SK-N-SH (cell line): ENCODE results near the gene KCTD12. TPM values are rescaled to one million over a fixed set of nuclear protein-coding genes. Genes with fewer than 3 reads are reported as not detected.

Source experiments
- CTCF ChIA-PET: fragments of 300-600, 350-600 bp; formaldehyde crosslinking; extraction: SDS; loops from one replicate; lab custom pipeline; 2021; lab: Yijun Ruan, JAX
- POLR2A ChIA-PET: fragments of 350-600 bp; sonication (Branson Sonifier 250); formaldehyde crosslinking; extraction: SDS; loops from one replicate; lab custom pipeline; 2020; ENCODE audit warnings: antibody characterized with exemption, inconsistent platforms; lab: Yijun Ruan, JAX
- DNase-seq: peaks from one replicate; pipeline ENCODE4 v3.0.0; 2012
- H2AFZ ChIP-seq: fragments of 200-600 bp; sonication (generic); 2 replicates; pipeline ENCODE4 v1.8.1; 2016; ENCODE audit warnings: antibody characterized with exemption, mild to moderate bottlenecking, low read depth
- H3F3A ChIP-seq: fragments of 200-600 bp; sonication (generic); replicated peaks from 2 replicates; pipeline ENCODE3; 2016; ENCODE audit warnings: antibody characterized with exemption, mild to moderate bottlenecking; ENCODE audit not compliant: insufficient read depth
- H3K27ac ChIP-seq, 2 experiments: fragments of 200-500 bp in 1 of 2; fragments of 200-600 bp in 1 of 2; sonication (Bioruptor generic) in 1 of 2; sonication (generic), shearing (Covaris generic) in 1 of 2; 2 replicates each; pipeline versions ENCODE4 v1.5.1 to v1.6.1; 2014 to 2016; ENCODE audit warnings: low read depth in 2 of 2, inconsistent platforms in 1 of 2, low read length in 1 of 2, mild to moderate bottlenecking in 1 of 2, mixed read lengths in 1 of 2
- H3K27me3 ChIP-seq: fragments of 200-600 bp; sonication (generic), shearing (Covaris generic); 2 replicates; pipeline ENCODE4 v1.6.1; 2016; ENCODE audit warnings: mixed run types; ENCODE audit not compliant: insufficient read depth
- H3K36me3 ChIP-seq, 2 experiments: fragments of 200-500 bp in 1 of 2; fragments of 200-600 bp in 1 of 2; sonication (Bioruptor generic) in 1 of 2; sonication (generic) in 1 of 2; replicated peaks in 1 of 2; 2 replicates each; pipeline versions ENCODE3 to v1.5.1; 2014 to 2016; ENCODE audit warnings: low read length in 1 of 2, mild to moderate bottlenecking in 1 of 2; ENCODE audit not compliant: insufficient read depth in 2 of 2, control insufficient read depth in 1 of 2
- H3K4me1 ChIP-seq, 2 experiments: fragments of 200-500 bp in 1 of 2; fragments of 200-600 bp in 1 of 2; sonication (Bioruptor generic) in 1 of 2; sonication (generic), shearing (Covaris generic) in 1 of 2; 2 replicates each; pipeline versions ENCODE4 v1.5.1 to v1.6.1; 2014 to 2016; ENCODE audit warnings: low read depth in 1 of 2, low read length in 1 of 2, mixed run types in 1 of 2; ENCODE audit not compliant: insufficient read depth in 2 of 2, control insufficient read depth in 1 of 2
- H3K4me2 ChIP-seq: fragments of 200-600 bp; sonication (generic), shearing (Covaris generic); 2 replicates; pipeline ENCODE4 v1.6.1; 2017; ENCODE audit warnings: mixed run types
- H3K4me3 ChIP-seq, 2 experiments: fragments of 200-500 bp in 1 of 2; fragments of 200-600 bp in 1 of 2; sonication (Bioruptor generic) in 1 of 2; sonication (generic), shearing (Covaris generic) in 1 of 2; 2 replicates each; pipeline versions ENCODE4 v1.5.1 to v1.8.1; 2014 to 2016; ENCODE audit warnings: low read depth in 2 of 2, inconsistent platforms in 1 of 2, low read length in 1 of 2, mild to moderate bottlenecking in 1 of 2, mixed read lengths in 1 of 2, moderate library complexity in 1 of 2
- H3K79me2 ChIP-seq: fragments of 200-600 bp; sonication (generic); 2 replicates; pipeline ENCODE4 v1.8.1; 2017; ENCODE audit warnings: mild to moderate bottlenecking; ENCODE audit not compliant: insufficient read depth
- H3K9ac ChIP-seq: fragments of 200-600 bp; sonication (generic); 2 replicates; pipeline ENCODE4 v1.6.1; 2017; ENCODE audit warnings: mixed run types
- H3K9me2 ChIP-seq: fragments of 200-600 bp; sonication (generic); 2 replicates; pipeline ENCODE4 v1.6.1; 2017; ENCODE audit warnings: mixed run types
- H3K9me3 ChIP-seq: fragments of 200-600 bp; sonication (generic); 2 replicates; pipeline ENCODE4 v1.6.1; 2017; ENCODE audit warnings: mixed run types, mild to moderate bottlenecking, moderate library complexity
- H4K20me1 ChIP-seq: fragments of 200-600 bp; sonication (generic); 2 replicates; pipeline ENCODE4 v1.6.1; 2017; ENCODE audit warnings: mild to moderate bottlenecking, mixed run types; ENCODE audit not compliant: insufficient read depth
- CHD2 ChIP-seq: fragments of 150-350 bp; IDR thresholded peaks from 2 replicates; pipeline ENCODE4 v1.6.1; 2018; ENCODE audit warnings: low read length; ENCODE audit not compliant: partially characterized antibody
- CTCF ChIP-seq: fragments of 200-600 bp; sonication (generic); IDR thresholded peaks from 2 replicates; pipeline ENCODE4 v1.6.1; 2017; ENCODE audit warnings: antibody characterized with exemption, mild to moderate bottlenecking, moderate library complexity
- EP300 ChIP-seq, 2 experiments: IDR thresholded peaks; 2 replicates each; pipeline versions ENCODE4 v1.4.0 to v1.6.1; 2012; ENCODE audit warnings: borderline replicate concordance in 1 of 2, low read depth in 1 of 2, low read length in 1 of 2
- EZH2phosphoT487 ChIP-seq: fragments of 200-600 bp; sonication (generic); IDR thresholded peaks from 2 replicates; pipeline ENCODE4 v1.6.1; 2017; ENCODE audit warnings: low read depth, mixed run types, mild to moderate bottlenecking, antibody characterized with exemption, moderate library complexity, borderline replicate concordance
- FOSL2 ChIP-seq: IDR thresholded peaks from 2 replicates; pipeline ENCODE4 v1.4.0; 2012; ENCODE audit warnings: low read depth, mild to moderate bottlenecking, moderate library complexity, borderline replicate concordance
- FOXJ3 ChIP-seq: sonication (generic); formaldehyde crosslinking; IDR thresholded peaks from 2 replicates; pipeline ENCODE4 v1.5.1; 2020; ENCODE audit warnings: mild to moderate bottlenecking, missing genetic modification reagents
- FOXM1 ChIP-seq: IDR thresholded peaks from 2 replicates; pipeline ENCODE4 v1.4.0; 2012; ENCODE audit warnings: low read depth, mild to moderate bottlenecking
- GABPA ChIP-seq: IDR thresholded peaks from 2 replicates; pipeline ENCODE4 v1.4.0; 2012; ENCODE audit warnings: low read depth, mild to moderate bottlenecking
- GATA2 ChIP-seq: sonication (generic); formaldehyde crosslinking; IDR thresholded peaks from 2 replicates; pipeline ENCODE4 v1.5.0; 2020; ENCODE audit warnings: mild to moderate bottlenecking, missing genetic modification reagents
- JUND ChIP-seq: IDR thresholded peaks from 2 replicates; pipeline ENCODE4 v1.4.0; 2012
- NRF1 ChIP-seq: IDR thresholded peaks from 2 replicates; pipeline ENCODE4 v1.6.1; 2012; ENCODE audit warnings: low read depth, mild to moderate bottlenecking, low read length
- POLR2AphosphoS5 ChIP-seq: IDR thresholded peaks from 2 replicates; pipeline ENCODE4 v1.6.1; 2012; ENCODE audit warnings: low read depth, low read length
- RAD21 ChIP-seq: IDR thresholded peaks from 2 replicates; pipeline ENCODE4 v1.6.1; 2012; ENCODE audit warnings: mild to moderate bottlenecking, low read length
- RCOR1 ChIP-seq: fragments of 150-350 bp; IDR thresholded peaks from 2 replicates; pipeline ENCODE4 v1.6.1; 2017; ENCODE audit warnings: antibody characterized with exemption, low read length
- RXRA ChIP-seq: IDR thresholded peaks from 2 replicates; pipeline ENCODE4 v1.4.0; 2012; ENCODE audit warnings: low read depth, mild to moderate bottlenecking, borderline replicate concordance
- SIN3A ChIP-seq: IDR thresholded peaks from 2 replicates; pipeline ENCODE4 v1.6.1; 2012; ENCODE audit warnings: low read depth, mild to moderate bottlenecking, low read length, moderate library complexity, borderline replicate concordance
- TAF1 ChIP-seq: IDR thresholded peaks from 2 replicates; pipeline ENCODE4 v1.6.1; 2012; ENCODE audit warnings: low read depth, mild to moderate bottlenecking, low read length, moderate library complexity, borderline replicate concordance
- ZBTB33 ChIP-seq: IDR thresholded peaks from 2 replicates; pipeline ENCODE4 v1.4.0; 2012; ENCODE audit warnings: low read depth, borderline replicate concordance
- WGBS: methylation state at CpG from one replicate; pipeline ENCODE4 v1.1.6; 2017; ENCODE audit warnings: low lambda C conversion rate; 5-methylcytosine and 5-hydroxymethylcytosine counted together
- polyA plus RNA-seq, 3 experiments: library from polyadenylated mRNA; depleted of rRNA; stranded (reverse); fragments of >200 nt; gene quantifications; 2 replicates each; pipeline ENCODE4 v1.2.3, GENCODE V29; 2012
- TF ChIP-seq, protein P1 (sequence below): fragments of 150-350 bp; IDR thresholded peaks from 2 replicates; pipeline ENCODE4 v1.6.1; 2016; ENCODE audit warnings: mild to moderate bottlenecking, low read depth, low read length
- TF ChIP-seq, protein P2 (sequence below): IDR thresholded peaks from 2 replicates; pipeline ENCODE4 v1.4.0; 2012; ENCODE audit warnings: low read depth
- TF ChIP-seq, protein P3 (sequence below): IDR thresholded peaks from 2 replicates; pipeline ENCODE4 v1.4.0; 2012; ENCODE audit warnings: low read depth, borderline replicate concordance

Gene KCTD12
- polyA plus RNA-seq, 1 of the 3 experiments (the other 2 are of a cell fraction) = 1.0 TPM

GRCh38 chr13:76868371-76868770 lies 17.8 kb downstream of the KCTD12 start (continued):
- TF ChIP-seq CTCF (no peak), EZH2phosphoT487 (no peak), GATA2 (CRISPR knock-in tag) (no peak)

GRCh38 chr13:76865996-76866503 lies 20.2 kb downstream of the KCTD12 start:
- H3K4me3 ChIP-seq = no peak overlapping the region
- ChIA-PET POLR2A (no interaction called here), CTCF (no interaction called here)
- H3K4me2 ChIP-seq = no peak overlapping the region
- H3K27me3 ChIP-seq = no peaks in the 10 kb centered on the region
- H3F3A ChIP-seq = no peaks in the 10 kb centered on the region
- TF ChIP-seq CHD2 (no peak), JUND (no peak), EZH2phosphoT487 (no peak), FOXJ3 (no peak), RCOR1 (no peak), RXRA (no peak), FOSL2 (no peak), EP300 (IDR thresholded peaks at IDR 0.05; ENCODE audit: borderline replicate concordance in 1 of 2, low read depth in 1 of 2, low read length in 1 of 2) (no peak), POLR2AphosphoS5 (no peak)
- TF ChIP-seq, protein P1, sequence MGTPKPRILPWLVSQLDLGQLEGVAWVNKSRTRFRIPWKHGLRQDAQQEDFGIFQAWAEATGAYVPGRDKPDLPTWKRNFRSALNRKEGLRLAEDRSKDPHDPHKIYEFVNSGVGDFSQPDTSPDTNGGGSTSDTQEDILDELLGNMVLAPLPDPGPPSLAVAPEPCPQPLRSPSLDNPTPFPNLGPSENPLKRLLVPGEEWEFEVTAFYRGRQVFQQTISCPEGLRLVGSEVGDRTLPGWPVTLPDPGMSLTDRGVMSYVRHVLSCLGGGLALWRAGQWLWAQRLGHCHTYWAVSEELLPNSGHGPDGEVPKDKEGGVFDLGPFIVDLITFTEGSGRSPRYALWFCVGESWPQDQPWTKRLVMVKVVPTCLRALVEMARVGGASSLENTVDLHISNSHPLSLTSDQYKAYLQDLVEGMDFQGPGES = no peak
- TF ChIP-seq, protein P2, sequence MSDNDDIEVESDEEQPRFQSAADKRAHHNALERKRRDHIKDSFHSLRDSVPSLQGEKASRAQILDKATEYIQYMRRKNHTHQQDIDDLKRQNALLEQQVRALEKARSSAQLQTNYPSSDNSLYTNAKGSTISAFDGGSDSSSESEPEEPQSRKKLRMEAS = no peak
- no peak for DNase-seq
- no peaks in the 10 kb centered on the region for H3K9me3 ChIP-seq
- H3K79me2 ChIP-seq = no peaks in the 10 kb centered on the region
- H4K20me1 ChIP-seq = no peaks in the 10 kb centered on the region
- WGBS = 45% methylated on average over 1 of the region's 1 CpG
- H3K9ac ChIP-seq = no peak overlapping the region
- H3K4me1 ChIP-seq = peaks cover 0 to 5% of the 10 kb centered on the region in 2 experiments; a peak in 1 of 4 replicates
- H3K9me2 ChIP-seq = no peaks in the 10 kb centered on the region
- H3K36me3 ChIP-seq = no peaks in the 10 kb centered on the region
- no peak overlapping the region for H2AFZ ChIP-seq
- H3K27ac ChIP-seq = no peak overlapping the region

DNA sequence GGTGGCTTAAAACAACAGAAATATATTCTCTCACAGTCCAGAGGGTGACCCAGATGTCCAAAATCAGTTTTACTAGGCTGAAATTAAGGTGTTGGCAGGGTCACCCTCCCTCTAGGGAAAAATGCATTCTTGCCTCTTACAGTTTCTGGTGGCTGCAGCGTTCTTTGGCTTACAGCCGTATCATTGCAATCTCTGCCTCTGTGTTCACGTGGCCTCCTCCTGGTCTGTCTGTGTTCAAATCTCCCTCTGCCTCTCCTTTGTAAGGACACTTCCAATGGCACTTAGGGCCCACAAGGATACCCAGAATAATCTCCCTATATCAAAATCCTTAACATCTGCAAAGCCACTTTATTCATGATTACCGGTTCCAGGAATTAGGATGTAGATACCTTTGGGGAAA lies 21.1 kb downstream of the KCTD12 start:
- POLR2A ChIA-PET = no interaction called here
- Histone ChIP-seq H3K9me3 (no peaks in the 10 kb centered on the region), H3K4me2 (no peak overlapping the region), H3K27ac (no peak overlapping the region), H3K9ac (no peak overlapping the region), H3K4me3 (no peak overlapping the region), H3K27me3 (no peaks in the 10 kb centered on the region), H3F3A (no peaks in the 10 kb centered on the region), H3K36me3 (no peaks in the 10 kb centered on the region), H2AFZ (no peak overlapping the region), H3K79me2 (no peaks in the 10 kb centered on the region), H3K9me2 (no peaks in the 10 kb centered on the region), H3K4me1 (peaks cover 0 to 5% of the 10 kb centered on the region in 2 experiments; a peak in 1 of 4 replicates), H4K20me1 (no peaks in the 10 kb centered on the region)
- 74% methylated on average over 4 of the region's 4 CpGs for WGBS
- CTCF ChIA-PET = no interaction called here
- DNase-seq = no peak
- TF ChIP-seq EZH2phosphoT487 (no peak), NRF1 (no peak), SIN3A (no peak), FOXM1 (no peak), TAF1 (no peak), GABPA (no peak), RAD21 (no peak), ZBTB33 (no peak), RXRA (no peak)
- TF ChIP-seq, protein P3, sequence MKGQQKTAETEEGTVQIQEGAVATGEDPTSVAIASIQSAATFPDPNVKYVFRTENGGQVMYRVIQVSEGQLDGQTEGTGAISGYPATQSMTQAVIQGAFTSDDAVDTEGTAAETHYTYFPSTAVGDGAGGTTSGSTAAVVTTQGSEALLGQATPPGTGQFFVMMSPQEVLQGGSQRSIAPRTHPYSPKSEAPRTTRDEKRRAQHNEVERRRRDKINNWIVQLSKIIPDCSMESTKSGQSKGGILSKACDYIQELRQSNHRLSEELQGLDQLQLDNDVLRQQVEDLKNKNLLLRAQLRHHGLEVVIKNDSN = no peak
